Fibroblast of lung (primary cell): ENCODE data around the gene MDK.
"Not testable (repeated sequence)": the region's sequence is repeated elsewhere in the genome, so short reads cannot be mapped to it uniquely, and the experiment has no call there.

Experiments
- CTCF ChIP-seq, 2 donors: IDR thresholded peaks in 1 of 2; conservative IDR thresholded peaks in 1 of 2; 1 replicate in 1 of 2; 2 replicates in 1 of 2; pipeline ENCODE4 v1.5.1; 2011 to 2012; ENCODE audit warnings: low read length in 2 of 2, control low read depth in 1 of 2, inconsistent platforms in 1 of 2, low read depth in 1 of 2, mild to moderate bottlenecking in 1 of 2
- EZH2 ChIP-seq: IDR thresholded peaks from 2 replicates; pipeline ENCODE4 v1.5.1; 2012; ENCODE audit warnings: low read length, control low read depth, mild to moderate bottlenecking; ENCODE audit errors: missing control alignments

GRCh38 chr11:46371262-46371661, 10.2 kb upstream of the MDK start:
- not testable (repeated sequence) for TF ChIP-seq CTCF (conservative IDR thresholded peaks at IDR 0.05 in 1 of 2, IDR thresholded peaks at IDR 0.05 in 1 of 2; ENCODE audit: low read depth in 1 of 2, low read length in 2 of 2); EZH2
